GM10248 (cell line): Measurements from ENCODE around the gene DYNAP.

ENCODE experiments used
- CTCF ChIA-PET: fragments of 300-600 bp; sonication (Branson Sonifier 250); formaldehyde crosslinking; extraction: SDS; loops from one replicate; lab custom pipeline; 2021; ENCODE audit warnings: antibody characterized with exemption; lab: Yijun Ruan, JAX
- POLR2A ChIA-PET: fragments of 350-650 bp; sonication (Branson Sonifier 250); formaldehyde crosslinking; extraction: SDS; loops from one replicate; lab custom pipeline; 2020; ENCODE audit warnings: antibody characterized with exemption; lab: Yijun Ruan, JAX
- DNase-seq: peaks from one replicate; pipeline ENCODE4 v3.0.0; 2012; ENCODE audit errors: extremely low spot score
- CTCF ChIP-seq: IDR thresholded peaks from 2 replicates; pipeline ENCODE4 v1.5.1; 2012; ENCODE audit warnings: mild to moderate bottlenecking, low read depth; ENCODE audit errors: extremely low read depth, missing control alignments, control extremely low read depth

The DYNAP gene

GRCh38 chr18:54607213-54608027 lies 16.4 kb downstream of the DYNAP start:
- CTCF ChIA-PET = interaction anchor here (1.0 to 1.8 kb wide), 3 partner anchors 45 to 215 kb away, joined by 3 read pairs; no protein-coding TSS in a partner anchor
- TF ChIP-seq CTCF = no peak
- POLR2A ChIA-PET = no interaction called here
- no peak for DNase-seq

- ChIA-PET CTCF (interaction anchor here (0.8 to 1.0 kb wide), 2 partner anchors 45 to 50 kb away, joined by 3 read pairs; no protein-coding TSS in a partner anchor), POLR2A (no interaction called here)
- no peak for DNase-seq
- no peak for TF ChIP-seq CTCF
Measured at GRCh38 chr18:54608028-54608642, 17.1 kb downstream of the DYNAP start.

- CTCF ChIA-PET = interaction anchor here (1.1 to 1.6 kb wide), 4 partner anchors 9 to 15 kb away, joined by 3 to 4 read pairs (median 3); no protein-coding TSS in a partner anchor
- POLR2A ChIA-PET = no interaction called here
- no peak for DNase-seq
- no peak for TF ChIP-seq CTCF
Measured at GRCh38 chr18:54611816-54612215, 20.8 kb downstream of the DYNAP start.

GRCh38 chr18:54612237-54612636 lies 21.2 kb downstream of the DYNAP start:
- DNase-seq = no peak
- no peak for TF ChIP-seq CTCF
- CTCF ChIA-PET = interaction anchor here (1.0 to 1.6 kb wide), 5 partner anchors 9 to 168 kb away, joined by 3 to 4 read pairs (median 3); no protein-coding TSS in a partner anchor
- POLR2A ChIA-PET = no interaction called here

- DNase-seq = no peak
- ChIA-PET POLR2A (no interaction called here), CTCF (interaction anchor here (1.0 to 1.6 kb wide), 4 partner anchors 8 to 168 kb away, joined by 3 to 4 read pairs (median 3); no protein-coding TSS in a partner anchor)
- no peak for TF ChIP-seq CTCF
Measured at GRCh38 chr18:54613174-54613573, 22.1 kb downstream of the DYNAP start.

- DNase-seq = no peak
- TF ChIP-seq CTCF = no peak
- ChIA-PET CTCF (no interaction called here), POLR2A (no interaction called here)
Measured at GRCh38 chr18:54616220-54616848, 25.3 kb downstream of the DYNAP start.
